ENCODE measurements around the gene EXOC1L.

EXOC1L gene, protein sequence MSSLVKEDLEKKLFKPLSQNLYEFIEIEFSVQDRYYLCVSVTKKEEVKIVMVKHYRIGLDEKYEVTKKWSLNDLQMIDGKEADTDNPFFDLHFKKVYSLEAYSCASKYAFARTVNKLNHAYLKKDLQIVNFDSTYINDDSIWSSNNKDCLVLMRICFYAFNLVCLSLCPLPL

DNA sequence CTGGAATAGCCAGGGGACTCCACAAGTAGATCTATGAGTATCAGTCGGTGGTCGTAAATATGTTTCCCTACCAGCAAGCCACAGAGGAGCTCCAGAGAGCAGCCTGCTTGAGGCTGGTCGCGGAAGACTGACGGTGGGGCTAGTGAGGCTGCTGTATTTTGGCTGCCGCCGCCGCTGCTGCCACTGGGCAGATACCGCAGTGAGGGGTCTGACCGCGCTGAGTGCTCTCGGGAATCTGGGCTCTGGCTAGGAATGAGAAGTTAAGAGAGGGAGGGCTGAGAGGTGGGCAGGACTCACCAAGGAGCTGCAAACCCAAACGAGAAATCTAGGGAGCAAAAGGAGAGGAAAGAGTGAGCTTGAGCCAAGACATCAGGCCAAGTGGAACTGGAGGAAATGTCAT is at the start of gene EXOC1L:
Gene EXOC1L, plus strand, starts transcription at position 157 of the 400 bp plus-strand sequence. Its CDS starts 237 bp downstream, at position 394.
- TF ChIP-seq, protein P1, sequence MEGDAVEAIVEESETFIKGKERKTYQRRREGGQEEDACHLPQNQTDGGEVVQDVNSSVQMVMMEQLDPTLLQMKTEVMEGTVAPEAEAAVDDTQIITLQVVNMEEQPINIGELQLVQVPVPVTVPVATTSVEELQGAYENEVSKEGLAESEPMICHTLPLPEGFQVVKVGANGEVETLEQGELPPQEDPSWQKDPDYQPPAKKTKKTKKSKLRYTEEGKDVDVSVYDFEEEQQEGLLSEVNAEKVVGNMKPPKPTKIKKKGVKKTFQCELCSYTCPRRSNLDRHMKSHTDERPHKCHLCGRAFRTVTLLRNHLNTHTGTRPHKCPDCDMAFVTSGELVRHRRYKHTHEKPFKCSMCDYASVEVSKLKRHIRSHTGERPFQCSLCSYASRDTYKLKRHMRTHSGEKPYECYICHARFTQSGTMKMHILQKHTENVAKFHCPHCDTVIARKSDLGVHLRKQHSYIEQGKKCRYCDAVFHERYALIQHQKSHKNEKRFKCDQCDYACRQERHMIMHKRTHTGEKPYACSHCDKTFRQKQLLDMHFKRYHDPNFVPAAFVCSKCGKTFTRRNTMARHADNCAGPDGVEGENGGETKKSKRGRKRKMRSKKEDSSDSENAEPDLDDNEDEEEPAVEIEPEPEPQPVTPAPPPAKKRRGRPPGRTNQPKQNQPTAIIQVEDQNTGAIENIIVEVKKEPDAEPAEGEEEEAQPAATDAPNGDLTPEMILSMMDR (IDR thresholded peaks at IDR 0.05; ENCODE audit: low read depth, low read length) = peak; percentile 12
- DNase-seq (ENCODE audit: extremely low read depth, low read depth) = no peak

DNA sequence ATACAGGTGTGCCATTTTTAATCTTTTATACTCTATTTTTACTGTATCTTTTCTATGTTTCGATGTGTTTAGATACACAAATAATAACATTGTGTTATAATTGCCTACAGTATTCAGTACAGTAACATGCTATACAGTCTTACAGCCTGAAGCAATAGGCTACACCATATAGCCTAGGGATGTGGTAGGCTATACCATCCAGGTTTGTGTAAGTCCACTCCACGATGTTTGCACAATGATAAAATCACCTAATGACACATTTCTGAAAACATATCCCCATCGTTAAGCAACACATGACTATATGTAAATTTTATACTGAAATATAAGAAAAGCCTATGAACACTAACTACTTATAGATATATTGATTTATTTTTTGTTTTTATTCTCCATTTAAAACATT is 48.9 kb upstream of the EXOC1L start:
- TF ChIP-seq, protein P1 (IDR thresholded peaks at IDR 0.05; ENCODE audit: low read depth, low read length) = no peak
- no peak for DNase-seq (ENCODE audit: extremely low read depth, low read depth)

DNA sequence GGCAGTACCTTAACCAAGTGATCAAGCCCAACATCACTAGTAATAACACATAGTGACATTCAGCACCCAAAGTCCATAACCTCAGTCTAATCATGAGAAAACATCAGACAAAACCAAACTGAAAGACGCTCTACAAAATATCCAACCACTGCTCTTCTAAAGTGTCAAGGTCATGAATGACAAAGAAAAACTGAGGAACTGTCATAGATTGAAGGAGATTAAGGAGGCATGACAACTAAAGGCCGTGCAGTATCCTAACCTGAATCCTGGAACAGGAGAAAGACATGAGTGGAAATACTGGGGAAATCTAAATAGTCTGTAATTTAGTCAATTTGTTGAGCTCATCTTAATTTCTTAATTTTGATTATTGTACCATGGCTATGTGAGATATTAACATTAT is 38.2 kb upstream of the EXOC1L start:
- TF ChIP-seq, protein P1 (IDR thresholded peaks at IDR 0.05; ENCODE audit: low read depth, low read length) = no peak
- DNase-seq (ENCODE audit: extremely low read depth, low read depth) = no peak

DNA sequence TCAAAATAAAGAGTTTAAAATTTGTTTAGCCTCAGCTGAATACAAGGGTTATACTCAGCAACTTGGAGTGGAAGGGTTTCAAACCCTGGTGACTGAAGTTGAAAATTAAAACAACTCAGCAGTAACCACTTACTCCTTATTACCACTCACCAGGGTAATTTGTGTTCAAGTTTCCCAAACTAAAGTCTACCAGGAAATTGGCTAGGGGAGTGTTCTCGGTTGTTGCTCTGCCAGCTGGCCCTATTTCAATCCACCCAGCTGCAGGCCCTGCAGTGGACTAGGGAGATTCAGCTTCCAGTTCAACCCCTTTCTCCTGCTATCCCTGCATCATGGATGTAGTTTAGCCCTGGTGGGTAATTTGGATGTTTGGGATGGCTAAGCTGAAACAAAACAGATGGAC is 37.8 kb upstream of the EXOC1L start:
- TF ChIP-seq, protein P1 (IDR thresholded peaks at IDR 0.05; ENCODE audit: low read depth, low read length) = no peak
- no peak for DNase-seq (ENCODE audit: extremely low read depth, low read depth)

DNA sequence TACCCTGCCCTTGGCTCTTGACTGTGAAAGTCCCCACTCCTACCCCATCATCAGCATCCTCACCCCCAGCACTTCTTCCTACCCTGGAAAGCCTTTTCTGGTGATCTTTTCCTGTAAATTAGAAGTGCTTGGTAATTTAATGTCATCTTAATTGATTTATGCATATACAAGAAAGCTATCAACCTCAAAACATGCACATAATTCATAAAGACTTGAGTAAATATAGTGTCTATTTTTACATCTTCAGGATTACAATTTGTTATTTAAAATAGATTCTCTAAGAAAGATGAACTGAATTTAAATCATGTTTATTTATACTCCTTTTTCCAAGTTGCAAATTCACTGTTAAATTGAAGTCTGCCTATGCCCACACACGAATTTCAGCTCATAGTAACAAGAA is 36.0 kb upstream of the EXOC1L start:
- TF ChIP-seq, protein P1 (IDR thresholded peaks at IDR 0.05; ENCODE audit: low read depth, low read length) = no peak
- DNase-seq (ENCODE audit: extremely low read depth, low read depth) = no peak

DNA sequence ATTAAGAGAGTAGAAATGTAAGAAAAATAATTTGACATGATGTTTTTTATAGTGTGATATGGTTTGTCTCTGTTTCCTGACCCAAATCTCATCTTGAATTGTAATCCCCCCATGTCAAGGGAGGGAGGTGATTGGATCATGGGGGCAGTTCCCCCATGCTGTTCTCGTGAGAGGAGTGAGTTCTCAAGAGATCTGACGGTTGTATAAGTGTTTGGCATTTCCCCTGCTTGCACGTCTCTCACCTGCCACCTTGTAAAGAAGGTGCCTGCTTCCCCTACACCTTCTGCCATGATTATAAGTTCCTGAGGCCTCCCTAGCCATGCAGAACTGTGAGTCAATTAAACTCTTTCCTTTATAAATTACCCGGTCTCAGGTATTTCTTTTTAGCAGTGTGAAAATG is 34.8 kb upstream of the EXOC1L start:
- TF ChIP-seq, protein P1 (IDR thresholded peaks at IDR 0.05; ENCODE audit: low read depth, low read length) = no peak
- no peak for DNase-seq (ENCODE audit: extremely low read depth, low read depth)

DNA sequence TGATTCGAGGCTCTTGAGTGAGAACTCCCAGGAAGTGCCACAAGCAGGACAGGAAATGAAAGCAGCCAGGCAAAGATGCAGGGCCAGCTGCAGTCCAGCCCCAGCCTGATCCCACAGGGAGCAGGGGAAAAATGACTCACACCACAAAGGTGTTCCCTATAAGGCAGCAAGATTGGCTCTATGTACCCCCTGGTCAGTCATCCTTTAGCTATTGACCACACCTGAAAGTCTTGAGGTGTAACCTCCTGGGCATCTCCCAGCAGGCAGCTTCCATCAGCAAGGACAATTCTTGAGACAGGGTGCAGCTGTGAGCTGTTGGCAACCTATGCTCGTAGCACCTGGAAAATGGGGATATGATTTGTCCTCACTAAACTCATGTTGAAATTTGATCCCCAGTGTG is 27.9 kb upstream of the EXOC1L start:
- TF ChIP-seq, protein P1 (IDR thresholded peaks at IDR 0.05; ENCODE audit: low read depth, low read length) = no peak
- DNase-seq (ENCODE audit: extremely low read depth, low read depth) = no peak

All from AG09319 (cell line).